NCI-H1694 (cell line): ENCODE results near the gene SCGB1C1.
A peak's percentile ranks its signal among the peaks of the same experiment; 100 is the strongest.

Experiments
- DNase-seq: peaks from one replicate; lab custom pipeline; 2025; lab: John Stamatoyannopoulos, UW

SCGB1C1 gene

GRCh38 chr11:205221-206001, 12.5 kb downstream of the SCGB1C1 start:
- DNase-seq = no peak

DNA sequence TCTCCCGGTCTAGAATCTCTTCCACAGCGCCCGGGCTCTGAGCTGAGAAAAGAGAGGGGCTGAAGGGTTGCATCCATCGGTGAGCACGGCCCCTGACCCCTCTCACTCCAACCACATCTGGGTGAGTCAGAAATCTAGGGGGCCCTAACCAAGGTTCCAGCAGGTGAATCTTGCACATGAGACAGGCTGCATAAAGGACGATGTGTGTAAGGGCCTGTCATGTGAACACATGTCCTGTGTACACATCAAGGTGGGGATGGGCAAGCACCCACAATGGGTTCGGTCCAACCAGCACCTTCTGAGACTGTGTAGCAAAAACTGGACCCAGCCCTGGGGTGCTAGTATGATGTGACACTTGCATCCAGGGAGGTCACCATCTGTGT, 13.1 kb downstream of the SCGB1C1 start:
- DNase-seq = no peak

DNA sequence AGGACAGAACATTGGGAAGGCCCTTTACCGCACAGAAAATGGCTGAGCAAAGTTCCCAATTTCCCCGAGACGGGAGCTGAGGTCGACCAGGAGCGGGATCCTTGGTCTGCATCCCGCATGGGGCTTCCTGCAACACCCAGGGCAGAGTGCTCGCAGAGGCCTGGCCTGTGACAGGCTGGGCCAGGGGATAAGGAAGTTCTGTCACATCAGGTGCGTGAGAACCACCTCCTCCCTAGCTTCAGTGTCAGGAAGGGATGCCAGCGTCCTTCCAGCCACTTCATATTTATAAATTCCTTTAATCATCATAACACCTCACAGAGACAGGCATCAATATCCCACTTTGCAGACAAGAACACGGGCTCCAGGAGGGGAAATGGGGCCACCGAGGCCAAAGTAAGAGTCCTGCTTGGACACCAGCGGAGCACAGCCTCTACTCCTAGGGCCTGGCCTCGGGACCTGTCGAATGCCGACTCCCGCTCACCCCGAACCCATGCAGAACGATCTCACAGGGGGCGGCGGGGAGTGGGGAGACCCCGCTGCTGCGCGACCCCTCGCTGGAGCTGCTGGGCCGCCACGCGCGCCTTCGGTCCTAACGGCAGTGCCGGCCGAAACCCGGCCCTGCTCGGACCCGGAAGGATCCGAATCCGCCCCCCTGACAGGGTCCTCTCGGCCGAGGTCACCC, 13.8 kb downstream of the SCGB1C1 start:
- DNase-seq = no peak

DNA sequence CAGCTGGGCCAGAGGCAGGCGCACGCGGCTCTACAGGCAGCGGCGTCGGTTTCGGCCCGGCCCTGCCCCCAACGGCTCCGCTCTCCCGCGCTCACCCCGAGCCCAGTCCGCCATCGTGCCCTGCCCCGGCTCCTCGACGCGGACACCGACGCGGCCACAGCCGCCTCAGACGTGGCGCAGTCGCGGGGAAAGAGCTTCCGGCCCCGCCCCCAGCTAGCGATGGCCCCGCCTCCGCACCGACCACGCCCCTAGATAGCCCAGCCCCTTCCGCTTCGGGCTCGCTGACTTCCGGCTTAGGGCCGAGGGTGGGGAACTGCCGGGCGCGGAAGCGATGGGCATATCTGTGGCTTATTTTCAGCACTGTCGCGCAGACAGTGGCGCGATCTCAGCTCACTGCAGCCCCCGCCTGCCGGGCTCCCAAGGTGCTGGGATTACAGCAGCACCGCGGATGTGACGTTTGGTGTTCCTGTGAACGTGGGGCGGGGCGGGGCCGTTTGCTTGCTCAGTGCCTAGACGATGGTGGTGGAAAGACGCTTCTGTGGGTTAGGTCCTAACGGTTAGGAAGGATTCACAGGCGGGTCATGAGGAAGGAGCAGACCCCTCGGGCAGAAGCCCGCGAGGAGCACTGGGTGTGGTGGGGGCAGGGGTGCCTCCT, 14.5 kb downstream of the SCGB1C1 start, which contains the start of the genes BET1L and RIC8A:
Gene BET1L (minus strand): TSS at position 192 of the 655 bp plus-strand sequence. CDS start 78 bp downstream, at position 114.
Gene RIC8A (plus strand): TSS at position 501 of the 655 bp plus-strand sequence. CDS start 1,147 bp downstream, outside the sequence.
- DNase-seq = peak; percentile 84

DNA sequence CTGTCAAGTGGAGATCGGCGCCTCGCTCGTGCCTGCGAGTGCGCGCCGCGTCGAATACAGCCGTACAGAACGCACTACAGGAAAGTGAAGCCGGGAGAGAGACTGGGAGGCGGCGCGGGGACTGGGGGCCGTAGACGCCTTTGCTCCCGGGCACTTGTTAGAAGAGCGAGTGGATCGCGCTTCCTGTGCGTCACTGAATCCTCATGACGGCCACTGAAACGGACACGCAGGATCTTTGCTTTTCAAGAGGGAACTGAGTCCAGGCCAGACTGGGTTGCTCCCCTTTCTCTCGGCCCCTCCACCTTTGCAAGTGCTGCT, 14.9 kb downstream of the SCGB1C1 start:
- DNase-seq = no peak

GRCh38 chr11:208181-208916, 15.5 kb downstream of the SCGB1C1 start:
- peak; percentile 9 for DNase-seq

GRCh38 chr11:208917-209260, 16.0 kb downstream of the SCGB1C1 start:
- no peak for DNase-seq

DNA sequence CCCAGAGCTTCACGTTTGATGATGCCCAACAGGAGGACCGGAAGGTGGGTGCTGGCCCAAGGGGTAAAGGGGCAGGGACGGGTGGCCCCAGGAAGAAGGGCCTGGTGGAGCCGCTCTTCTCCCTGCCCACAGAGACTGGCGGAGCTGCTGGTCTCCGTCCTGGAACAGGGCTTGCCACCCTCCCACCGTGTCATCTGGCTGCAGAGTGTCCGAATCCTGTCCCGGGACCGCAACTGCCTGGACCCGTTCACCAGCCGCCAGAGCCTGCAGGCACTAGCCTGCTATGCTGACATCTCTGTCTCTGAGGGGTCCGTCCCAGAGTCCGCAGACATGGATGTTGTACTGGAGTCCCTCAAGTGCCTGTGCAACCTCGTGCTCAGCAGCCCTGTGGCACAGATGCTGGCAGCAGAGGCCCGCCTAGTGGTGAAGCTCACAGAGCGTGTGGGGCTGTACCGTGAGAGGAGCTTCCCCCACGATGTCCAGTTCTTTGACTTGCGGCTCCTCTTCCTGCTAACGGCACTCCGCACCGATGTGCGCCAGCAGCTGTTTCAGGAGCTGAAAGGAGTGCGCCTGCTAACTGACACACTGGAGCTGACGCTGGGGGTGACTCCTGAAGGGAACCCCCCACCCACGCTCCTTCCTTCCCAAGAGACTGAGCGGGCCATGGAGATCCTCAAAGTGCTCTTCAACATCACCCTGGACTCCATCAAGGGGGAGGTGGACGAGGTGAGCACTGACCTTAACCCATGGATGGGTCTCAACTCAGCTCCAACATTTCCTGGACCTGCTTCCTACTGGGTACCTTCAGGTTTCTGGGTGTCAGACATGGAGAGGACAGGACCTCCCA, 16.6 kb downstream of the SCGB1C1 start:
- DNase-seq = no peak

DNA sequence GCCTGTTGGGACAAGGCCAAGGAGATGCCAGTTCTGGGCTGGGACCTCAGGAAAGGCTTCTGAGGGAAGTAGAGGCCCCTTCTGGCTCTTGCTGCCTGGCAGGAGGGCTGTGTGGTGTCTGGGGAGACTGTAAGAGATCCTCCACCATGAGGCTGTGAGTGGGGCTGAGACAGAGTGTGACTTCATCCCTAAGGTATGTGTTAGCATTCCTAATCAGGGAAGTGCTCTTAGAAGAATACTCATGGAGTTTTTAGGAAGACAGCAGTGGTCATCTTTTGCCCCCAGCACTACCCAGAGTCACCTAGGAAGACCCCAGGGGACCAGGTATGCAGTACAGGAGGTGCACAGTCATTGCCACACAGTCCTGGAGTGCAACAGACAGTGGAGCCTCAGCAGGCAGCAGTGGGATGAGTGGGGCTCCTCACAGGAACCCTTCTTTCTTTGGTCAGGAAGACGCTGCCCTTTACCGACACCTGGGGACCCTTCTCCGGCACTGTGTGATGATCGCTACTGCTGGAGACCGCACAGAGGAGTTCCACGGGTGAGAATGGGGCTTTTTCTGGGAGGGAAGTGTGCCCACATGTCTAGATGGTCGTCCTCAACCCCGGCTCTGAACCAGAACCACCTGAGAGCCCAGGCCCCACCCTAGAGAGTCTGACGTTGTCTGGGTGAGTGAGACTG, 17.4 kb downstream of the SCGB1C1 start:
- no peak for DNase-seq

- no peak for DNase-seq
Measured at GRCh38 chr11:210803-211180, 17.9 kb downstream of the SCGB1C1 start.

DNA sequence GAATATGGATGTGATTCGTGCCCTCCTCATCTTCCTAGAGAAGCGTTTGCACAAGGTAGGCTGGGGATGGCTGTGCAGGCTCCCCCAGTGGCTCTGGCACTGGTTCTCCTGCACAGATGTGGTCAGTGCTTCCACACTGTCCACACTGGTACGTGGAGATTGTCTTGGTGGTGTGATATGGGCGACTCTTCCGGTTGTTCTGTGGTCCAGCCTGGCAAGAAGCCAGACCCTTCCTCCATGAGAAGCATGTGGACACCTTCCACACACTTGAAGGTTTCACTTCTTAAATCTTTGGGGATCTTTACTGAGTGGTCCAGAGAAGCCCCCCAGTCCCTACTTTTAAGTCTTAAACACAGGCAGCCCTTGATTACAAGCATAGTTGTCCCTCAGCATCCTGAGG, 18.4 kb downstream of the SCGB1C1 start:
- DNase-seq = no peak

- DNase-seq = no peak
Measured at GRCh38 chr11:211741-212140, 18.9 kb downstream of the SCGB1C1 start.

DNA sequence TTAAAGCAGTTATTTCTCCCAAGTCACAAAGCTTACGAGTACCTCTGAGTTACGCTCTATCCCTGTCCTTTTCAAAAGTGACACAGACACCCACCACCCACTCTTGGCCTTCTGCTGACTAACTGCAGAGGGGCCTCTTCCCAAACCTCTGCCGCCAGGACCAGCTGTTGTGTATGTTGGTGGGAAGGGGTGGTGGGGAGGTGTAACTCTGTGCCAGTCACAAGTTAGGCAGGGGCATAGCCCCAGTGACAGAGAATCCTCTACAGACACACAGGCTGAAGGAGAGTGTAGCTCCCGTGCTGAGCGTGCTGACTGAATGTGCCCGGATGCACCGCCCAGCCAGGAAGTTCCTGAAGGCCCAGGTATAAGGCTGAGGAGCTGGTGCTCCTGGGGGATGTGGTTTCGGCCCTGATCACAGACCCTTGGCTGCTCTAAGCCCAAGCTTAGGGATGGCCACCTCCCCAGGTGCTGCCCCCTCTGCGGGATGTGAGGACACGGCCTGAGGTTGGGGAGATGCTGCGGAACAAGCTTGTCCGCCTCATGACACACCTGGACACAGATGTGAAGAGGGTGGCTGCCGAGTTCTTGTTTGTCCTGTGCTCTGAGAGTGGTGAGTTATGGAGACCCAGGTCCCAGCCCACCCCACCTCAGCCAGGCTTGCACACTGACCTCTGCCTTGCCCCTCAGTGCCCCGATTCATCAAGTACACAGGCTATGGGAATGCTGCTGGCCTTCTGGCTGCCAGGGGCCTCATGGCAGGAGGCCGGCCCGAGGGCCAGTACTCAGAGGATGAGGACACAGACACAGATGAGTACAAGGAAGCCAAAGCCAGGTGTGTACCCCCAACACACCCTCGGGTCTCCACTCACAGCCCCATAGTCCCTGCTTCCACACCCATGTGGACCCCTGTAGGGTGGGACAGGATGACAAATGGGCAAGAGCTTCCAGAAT, 19.5 kb downstream of the SCGB1C1 start:
- DNase-seq = no peak

GRCh38 chr11:213111-213510, 20.2 kb downstream of the SCGB1C1 start:
- no peak for DNase-seq

- no peak for DNase-seq
Measured at GRCh38 chr11:214083-214482, 21.2 kb downstream of the SCGB1C1 start.

DNA sequence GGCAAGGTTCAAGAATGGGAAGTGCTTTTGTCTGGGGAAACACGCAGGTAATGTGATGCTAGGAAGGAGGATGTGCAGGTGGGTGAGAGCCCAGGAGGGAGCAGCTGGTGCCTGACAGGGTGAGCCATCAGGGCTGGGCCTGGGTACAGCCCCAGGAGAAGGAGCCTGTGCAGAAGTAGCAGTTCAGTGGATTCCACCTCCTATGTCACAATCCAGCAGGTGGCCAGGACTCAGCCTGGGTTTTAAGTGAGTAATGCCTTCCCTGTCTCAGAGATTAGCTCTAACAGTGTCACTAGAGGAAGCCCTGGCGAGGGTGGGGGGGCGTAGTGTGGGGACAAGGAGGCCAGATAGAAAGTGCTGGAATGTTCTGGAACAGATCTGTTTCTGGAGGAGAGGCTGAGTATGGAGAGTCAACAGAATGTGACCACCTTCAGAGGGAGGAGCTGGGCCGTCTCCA, 22.7 kb downstream of the SCGB1C1 start:
- DNase-seq = no peak

DNA sequence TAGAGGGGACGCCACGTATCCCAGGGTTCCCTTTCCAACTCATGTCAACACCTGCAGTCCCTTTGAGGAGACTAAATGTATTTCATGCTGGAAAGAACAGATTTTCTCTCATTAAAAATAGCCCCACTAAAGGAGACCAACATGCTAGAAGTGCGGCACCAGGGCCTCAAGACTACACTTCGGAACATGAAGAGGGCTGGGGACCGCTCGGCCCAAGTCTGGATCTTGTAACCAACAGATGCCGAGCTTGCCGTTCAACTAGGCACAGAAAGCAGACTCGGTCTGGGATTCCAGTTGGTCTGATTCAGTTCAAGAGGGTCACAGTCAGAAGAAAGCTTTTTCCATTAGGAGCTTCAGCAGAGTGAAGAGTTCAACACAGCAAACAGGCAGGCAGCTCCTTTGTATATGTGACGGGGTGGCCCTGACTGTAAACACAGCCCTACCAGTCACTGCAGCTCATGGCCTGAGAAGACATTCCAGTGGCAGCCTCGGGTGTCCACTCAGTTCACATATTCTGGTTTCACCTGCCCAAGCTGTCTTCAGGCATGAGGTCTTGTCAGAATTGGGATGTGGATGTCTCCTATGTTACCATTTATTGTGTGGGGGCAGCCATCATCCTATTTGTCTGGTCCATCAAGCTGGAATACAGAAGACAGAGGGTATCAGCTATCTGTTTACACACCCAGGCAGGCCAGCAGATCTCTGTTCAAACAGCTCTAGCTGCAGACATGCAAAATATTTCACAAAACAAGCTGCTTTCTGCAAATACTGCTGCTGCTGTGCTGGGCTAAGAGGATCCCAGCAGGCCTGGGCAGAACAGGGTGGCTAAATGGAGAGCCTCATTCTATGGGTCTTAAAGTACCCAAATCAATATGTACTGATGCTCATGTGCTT, 23.4 kb downstream of the SCGB1C1 start:
- no peak for DNase-seq

GRCh38 chr11:217704-218103, 24.8 kb downstream of the SCGB1C1 start:
- DNase-seq = no peak
